HG03342 (cell line): ENCODE results near the gene C7.
"Not testable (repeated sequence)": the region's sequence is repeated elsewhere in the genome, so short reads cannot be mapped to it uniquely, and the experiment has no call there.

ENCODE experiments used
- ATAC-seq: cut with Tn5 transposase; IDR thresholded peaks from one replicate; pipeline ENCODE4 v1.9.1; 2021; ENCODE audit warnings: mild to moderate bottlenecking, moderate library complexity; ENCODE audit not compliant: unreplicated experiment

Gene C7

DNA sequence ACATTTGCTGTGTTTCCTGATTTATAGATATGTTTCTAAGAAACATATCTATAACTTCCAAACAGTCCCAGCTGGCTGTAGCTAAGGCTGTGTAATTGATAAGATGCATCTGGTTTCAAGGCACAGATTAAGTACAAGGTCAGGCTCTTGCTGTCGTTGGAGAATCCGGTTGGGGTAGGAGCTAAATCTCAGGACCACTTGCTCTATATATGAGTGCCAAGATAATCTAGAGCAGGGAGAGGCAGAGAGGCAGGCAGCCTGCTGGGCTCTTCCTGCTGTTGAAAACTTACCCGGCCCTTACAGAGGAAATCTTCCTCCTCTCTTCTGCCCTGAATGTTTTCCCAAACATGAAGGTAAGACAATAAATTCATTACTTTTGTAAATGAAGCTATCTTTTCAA lies at the start of gene C7:
C7 (plus strand) TSS at position 234 of the 400 bp plus-strand sequence; CDS start at position 348, 114 bp downstream.
- ATAC-seq: no peak

DNA sequence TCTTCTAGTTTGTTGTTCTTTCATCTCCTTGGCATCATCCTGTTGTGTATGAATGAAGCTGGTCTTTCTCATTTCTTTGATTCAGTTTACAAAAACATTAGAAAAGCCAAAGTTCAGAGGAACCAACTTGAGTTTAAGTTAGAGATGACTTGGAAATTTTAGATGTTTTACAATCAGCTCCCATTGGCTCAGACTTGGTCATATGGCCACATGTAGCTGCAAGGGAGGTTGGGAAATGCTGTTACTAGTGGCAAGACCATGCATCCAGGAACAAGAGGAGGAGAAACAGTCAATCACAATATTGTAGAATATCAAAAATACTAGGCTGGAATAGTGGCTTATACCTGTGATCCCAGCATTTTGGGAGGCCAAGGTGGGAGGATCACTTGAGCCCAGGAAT lies 48.6 kb upstream of the C7 start:
- ATAC-seq: no peak

DNA sequence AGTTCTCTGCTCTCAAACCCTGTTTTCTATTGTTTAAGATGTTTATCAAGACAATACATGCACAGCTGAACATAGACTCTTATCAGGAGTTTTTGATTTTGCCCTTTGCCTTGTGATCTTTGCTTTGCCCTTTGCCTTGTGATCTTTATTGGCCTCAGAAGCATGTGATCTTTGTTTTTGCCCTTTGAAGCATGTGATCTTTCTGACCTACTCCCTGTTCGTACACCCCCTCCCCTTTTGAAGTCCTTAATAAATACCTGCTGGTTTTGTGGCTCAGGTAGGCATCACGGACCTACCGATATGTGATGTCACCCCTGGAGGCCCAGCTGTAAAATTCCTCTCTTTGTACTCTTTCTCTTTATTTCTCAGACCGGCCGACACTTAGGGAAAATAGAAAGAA lies 44.3 kb upstream of the C7 start:
- ATAC-seq: not testable (repeated sequence)

DNA sequence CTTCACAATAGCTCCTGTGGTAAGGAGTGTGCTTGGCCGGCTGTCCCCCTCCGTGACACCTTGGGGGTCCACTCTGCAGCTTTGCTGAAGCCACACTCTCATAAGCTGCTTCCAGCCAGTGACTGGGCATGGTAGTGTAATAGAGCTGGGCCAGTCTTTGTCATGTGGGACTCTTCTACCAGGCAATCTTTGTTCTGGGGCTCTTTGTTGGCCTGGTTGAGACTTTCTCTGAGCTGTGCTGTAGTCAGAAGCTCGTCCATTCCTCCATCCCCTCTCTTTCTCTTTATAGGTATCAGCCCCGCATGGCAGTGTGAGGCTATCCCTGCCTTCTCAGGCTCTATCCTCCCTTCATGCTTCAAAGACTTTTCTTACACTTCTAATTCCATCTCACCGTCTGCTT lies 42.5 kb upstream of the C7 start:
- no peak for ATAC-seq

DNA sequence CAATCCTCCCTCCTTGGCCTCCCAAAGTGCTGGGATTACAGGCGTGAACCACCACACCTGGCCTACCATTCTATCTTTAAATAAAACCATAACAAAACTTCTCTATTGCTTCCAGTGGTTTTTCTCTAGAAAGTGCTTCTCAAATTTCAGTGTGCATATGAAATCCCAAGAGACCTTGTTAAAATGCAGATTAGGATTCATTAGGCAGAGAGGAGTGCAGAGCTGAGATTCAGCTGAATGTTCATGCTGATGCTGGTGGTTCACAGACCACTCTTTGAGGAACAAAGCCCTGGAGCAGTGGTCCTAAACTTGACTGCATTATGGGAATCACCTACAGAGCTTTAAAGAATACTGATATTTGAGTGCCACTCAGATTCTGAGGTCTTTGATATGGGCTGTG lies 39.9 kb upstream of the C7 start:
- ATAC-seq: no peak

DNA sequence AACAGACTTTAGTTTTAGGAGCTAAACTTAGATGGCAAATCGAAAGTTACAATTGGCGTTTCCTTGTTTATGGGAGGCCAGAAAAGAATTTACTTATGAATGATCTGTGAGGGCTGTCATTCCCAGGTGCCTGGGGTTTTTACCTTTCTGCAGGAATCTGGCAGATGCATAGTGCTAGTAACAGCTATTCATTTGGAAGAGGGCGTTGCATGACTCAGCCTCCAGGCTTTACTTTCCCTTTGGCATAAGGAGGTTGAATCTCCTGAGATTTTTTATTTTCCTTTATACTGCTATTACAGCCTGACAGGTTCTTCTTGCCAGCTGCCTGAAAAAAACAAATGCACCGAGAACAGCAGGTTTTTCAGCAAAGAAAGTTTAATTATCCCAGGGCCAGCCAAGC lies 38.1 kb upstream of the C7 start:
- ATAC-seq: no peak

DNA sequence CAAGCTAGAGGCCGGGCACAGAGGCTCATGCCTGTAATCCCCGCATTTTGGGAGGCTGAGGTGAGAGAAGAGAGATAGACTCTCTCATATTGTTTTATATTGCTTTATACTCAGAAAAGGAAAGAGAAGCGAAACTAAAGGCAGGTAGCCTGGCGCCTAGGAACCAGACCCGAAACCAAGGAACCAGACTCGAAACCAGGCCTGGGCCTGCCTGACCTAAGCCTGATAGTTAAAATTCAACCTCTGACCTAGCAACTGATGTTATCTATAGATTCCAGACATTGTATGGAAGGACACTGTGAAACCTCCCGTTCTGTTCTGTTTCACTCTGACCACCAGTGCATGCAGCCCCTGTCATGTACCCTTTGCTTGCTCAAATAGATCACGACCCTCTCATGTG lies 37.0 kb upstream of the C7 start:
- not testable (repeated sequence) for ATAC-seq

DNA sequence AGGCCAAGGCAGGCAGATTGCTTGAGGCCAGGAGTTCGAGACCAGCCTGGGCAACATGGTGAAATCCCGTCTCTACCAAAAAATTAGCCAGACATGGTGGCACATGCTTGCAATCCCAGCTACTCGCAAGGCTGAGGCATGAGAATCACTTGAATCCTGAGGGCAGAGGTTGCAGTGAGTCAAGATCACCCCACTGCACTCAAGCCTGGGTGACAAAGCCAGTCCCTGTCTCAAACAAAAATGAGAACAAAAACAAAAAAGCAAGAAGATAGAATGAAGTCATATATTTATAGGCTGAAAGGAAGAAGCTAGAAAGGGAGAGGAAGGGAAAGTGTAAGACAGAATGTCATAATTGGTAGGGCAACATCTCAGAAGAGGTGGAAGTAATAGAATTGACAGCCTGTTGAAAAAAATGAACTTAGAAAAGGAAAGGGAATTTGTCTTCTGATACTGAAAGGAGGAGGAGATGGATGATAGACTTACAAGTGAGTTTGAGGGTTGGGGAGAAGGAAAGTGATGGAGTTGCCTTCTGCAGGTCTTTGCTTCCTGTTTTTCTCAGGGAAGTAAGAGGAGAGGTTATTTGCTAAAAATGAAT lies 35.9 kb upstream of the C7 start:
- no peak for ATAC-seq

DNA sequence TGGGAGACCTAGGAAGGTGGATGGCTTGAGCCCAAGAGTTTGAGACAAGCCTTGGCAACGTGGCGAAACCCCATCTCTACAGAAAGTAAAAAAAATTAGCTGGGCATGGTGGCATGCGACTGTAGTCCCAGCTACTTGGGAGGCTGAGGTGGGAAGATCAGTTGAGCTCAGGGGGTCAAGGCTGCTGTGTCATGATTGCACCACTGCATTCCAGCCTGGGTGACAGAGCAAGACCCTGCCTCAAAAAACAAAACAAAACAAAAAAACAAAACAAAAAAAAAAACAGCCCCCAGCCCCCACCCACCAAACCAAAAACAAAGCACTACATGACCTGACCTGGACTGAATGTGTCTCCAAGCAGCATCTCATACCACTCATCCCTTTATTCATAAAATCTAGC lies 33.3 kb upstream of the C7 start:
- no peak for ATAC-seq

DNA sequence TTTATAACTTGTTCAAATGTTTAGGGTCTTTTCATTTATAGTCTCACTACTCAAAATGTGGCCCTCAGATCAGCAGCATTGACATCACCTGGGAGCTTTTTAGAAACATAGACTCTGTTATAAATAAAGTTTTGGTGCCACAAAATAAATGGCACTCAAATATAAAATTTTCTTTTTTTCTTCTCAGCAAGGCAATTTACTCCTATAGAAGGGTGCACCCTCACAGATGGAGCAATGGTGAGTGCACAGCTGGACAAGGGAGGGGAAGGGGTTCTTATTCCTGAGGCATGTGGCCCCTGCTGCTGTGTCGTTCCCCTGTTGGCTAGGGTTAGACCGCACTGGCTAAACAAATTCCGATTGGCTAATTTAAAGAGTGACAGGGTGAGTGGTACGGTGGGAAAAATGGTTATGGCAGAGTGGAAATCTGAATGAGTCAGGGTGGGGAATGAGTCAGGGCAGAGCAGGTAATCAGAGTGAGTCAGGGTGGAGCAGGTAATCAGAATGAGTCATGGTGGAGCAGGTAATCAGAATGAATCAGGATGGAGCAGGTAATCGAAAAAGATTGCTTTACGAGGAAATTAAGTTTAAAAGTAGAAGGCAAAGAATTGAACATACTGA lies 31.8 kb upstream of the C7 start:
- no peak for ATAC-seq

DNA sequence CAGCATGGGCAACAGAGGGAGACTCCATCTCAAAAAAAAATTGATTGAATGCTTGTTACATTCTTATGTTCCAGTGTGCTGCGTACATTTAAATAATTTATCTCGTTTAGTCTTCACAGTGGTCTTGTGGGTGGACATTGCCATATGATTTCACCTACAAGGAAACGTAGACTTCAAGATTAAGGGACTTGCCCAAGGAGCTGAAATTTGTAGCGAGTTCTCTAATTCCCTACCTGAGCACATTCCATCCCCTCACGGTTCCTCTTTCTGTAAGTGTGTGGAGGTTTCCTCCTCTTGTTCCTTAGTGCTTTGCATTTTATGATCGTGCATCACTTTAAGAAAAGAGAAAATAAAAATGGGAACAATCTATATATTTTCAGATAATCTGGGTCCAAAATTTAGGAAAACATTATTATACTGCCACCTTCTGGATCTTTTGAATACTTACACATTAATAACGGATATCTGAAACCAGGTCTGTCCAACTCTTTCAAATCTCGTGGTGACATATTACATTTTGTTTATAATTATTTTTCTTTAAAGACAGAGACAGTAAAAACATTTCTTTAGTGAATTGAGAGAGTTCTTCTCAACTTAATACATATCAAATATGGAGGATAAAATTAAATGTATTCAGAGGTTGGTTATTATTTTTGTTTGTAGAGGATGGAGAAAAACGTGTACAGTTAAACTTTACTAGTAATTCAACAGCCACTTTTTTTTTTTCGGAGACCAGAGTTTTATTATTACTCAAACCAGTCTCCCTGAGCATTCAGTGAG lies 29.9 kb upstream of the C7 start:
- no peak for ATAC-seq

DNA sequence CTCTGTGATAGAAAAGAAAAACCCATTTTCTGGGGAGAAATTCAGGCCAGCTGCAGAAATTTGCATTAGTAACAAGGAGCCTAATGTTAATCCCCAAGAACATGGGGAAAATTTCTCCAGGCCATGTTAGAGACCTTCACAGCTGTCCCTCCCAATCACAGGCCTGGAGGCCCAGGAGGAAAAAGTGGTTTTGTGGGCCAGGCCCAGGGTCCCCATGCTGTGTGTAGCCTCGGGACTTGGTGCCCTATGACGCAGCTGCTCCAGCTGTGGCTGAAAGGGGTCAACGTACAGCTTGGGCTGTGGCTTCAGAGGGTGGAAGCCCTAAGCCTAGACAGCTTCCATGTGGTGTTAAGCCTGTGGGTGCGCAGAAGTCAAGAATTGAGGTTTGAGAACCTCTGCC lies 27.0 kb upstream of the C7 start:
- no peak for ATAC-seq

DNA sequence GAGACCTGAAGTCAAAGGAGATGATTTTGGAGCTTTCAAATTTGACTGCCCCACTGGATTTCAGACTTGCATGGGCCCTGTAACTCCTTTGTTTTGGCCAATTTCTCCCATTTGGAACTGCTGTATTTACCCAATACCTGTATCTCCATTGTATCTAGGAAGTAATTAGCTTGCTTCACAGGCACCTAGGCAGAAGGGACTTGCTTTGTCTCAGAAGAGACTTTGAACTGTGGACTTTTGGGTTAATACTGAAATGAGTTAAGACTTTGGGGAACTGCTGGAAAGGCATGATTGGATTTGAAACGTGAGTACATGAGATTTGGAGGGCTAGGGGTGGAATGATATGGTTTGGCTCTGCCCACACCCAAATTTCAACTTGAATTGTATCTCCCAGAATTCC lies 26.2 kb upstream of the C7 start:
- ATAC-seq: not testable (repeated sequence)

DNA sequence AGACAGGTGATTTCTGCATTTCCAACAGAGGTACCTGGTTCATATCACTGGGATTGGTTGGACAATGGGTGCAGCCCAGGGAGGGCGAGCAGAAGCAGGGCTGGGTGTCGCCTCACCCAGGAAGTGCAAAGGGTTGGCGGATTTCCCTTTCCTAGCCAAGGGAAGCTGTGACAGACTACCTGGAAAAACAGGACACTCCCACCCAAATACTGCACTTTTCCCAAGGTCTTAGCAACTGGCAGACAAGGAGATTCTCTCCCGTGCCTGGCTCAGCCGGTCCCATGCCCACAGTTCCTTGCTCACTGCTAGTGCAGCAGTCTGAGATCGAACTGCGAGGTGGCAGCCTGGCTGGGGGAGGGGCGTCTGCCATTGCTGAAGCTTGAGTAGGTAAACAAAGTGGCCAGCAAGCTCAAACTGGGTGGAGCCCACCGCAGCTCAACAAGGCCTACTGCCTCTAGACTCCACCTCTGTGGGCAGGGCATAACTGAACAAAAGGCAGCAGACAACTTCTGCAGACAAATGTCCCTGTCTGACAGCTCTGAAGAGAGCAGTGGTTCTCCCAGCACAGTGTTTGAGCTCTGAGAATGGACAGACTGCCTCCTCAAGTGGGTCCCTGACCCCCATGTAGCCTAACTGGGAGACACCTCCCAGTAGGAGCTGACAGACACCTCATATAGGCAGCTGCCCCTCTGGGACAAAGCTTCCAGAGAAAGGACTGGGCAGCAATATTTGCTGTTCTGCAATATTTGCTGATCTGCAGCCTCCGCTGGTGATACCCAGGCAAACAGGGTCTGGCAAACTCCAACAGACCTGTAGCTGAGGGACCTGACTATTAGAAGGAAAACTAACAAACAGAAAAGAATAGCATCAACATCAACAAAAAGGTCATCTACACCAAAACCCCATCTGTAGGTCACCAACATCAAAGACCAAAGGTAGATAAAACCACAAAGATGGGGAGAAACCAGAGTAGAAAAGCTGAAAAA lies 13.6 kb upstream of the C7 start:
- ATAC-seq: not testable (repeated sequence)

DNA sequence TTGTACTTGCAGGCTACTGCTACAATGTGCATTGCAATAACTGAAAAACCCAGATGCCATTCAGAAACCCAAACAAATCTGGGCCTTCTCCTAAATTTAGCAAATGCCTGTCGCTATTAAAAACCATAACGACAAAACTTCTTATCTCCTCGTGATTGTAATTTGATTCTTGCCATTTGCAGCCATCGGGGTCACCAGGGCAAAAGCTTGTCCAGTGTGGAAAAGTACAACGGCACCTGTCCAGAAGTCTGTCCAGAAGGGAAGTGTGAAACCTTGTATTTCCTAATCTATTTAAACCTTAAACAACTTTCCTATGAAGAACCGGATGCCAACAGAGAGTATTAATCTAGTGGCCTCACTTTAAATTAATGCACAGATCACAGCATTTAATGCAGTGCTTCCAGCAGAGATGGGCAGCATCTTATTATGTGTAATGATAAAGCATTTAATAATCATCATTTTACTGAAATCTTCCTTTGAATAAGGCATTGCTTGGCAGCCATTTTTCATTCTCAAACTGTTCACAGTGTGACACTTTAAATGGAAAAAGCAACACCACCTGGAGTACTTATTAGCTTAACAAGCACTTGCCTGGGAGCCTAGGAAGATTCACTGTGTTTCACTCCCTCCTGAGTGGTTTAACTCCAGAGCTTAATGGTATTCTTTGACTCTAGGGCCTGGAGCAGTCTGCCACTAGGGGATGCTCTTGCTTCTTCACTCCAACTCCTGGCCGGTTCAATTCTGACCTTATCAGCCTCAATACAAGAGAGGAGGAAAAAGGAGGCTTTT lies 4.9 kb upstream of the C7 start:
- ATAC-seq: peak; percentile 96

DNA sequence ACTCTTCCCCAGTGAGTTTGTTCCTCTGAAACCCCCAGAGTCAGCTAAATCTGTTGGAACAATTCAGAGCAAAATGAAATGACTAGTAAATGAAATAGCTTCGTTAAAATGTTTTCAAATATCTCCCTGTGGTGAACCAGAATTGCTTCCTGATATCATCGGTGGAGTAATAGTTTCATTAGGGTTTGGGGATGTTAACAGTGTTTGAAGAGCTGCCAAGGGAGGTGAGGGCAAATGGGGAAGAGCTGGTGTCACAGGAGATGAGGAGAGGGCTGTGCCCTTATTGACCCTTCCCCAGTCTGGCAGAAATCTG lies 4.3 kb upstream of the C7 start:
- no peak for ATAC-seq

DNA sequence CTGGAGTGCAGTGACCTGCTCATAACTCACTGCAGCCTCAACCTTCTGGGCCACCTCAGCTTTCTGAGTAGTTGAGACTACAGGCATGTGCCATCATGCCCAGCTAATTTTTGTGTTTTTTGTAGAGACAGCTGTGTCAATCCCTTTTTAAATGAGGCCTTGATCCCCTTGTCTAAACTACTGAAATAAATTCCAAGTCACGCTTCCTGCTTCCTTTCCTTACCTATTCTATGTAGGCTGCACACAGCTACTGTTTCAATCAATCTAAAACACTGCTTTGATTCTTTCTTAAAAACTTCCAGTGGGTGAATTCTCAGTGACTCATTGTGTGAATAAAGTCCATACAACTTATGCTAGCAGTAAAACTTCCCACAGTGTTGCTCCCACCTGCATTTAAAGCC lies 2.9 kb upstream of the C7 start:
- ATAC-seq: no peak

DNA sequence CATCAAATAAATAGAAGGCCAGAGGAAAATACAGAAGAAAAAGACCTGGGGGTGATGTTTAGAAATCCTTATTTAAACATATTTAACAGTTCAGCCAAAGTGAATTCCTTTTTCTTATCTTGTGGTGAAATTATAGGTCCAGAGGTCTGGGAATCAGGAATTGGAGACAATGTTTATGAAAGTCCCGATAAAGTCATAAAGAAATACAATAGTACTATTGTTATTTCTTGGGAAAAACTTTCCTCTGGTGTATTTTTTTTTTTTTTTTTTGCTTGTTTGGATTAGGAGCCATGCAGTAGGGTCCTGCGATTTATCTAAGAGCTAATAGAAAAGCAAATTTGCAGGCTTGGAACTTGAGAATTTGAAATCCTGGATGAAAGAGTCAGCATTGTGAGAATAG lies 426 bp downstream of the C7 start:
- ATAC-seq: no peak

DNA sequence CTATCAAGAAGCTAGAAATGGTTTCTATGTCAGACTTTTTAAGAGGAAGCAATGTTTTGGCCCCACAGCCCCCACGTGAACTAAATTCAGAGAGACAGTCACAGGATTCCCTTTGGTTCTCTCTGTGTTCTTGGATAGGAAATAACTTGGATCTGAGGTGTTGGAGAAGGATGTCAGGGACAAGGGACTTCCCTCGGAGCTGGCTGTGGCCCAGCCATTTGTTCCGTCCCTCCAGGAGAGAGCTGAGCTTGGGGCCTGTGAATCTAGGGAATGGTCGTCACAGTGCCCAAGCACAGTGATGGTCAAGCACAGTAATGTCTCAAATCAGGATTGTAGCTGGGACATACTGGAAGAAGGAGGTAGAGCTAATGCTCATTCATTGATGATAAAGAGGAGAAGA lies 2.0 kb downstream of the C7 start:
- ATAC-seq: no peak

DNA sequence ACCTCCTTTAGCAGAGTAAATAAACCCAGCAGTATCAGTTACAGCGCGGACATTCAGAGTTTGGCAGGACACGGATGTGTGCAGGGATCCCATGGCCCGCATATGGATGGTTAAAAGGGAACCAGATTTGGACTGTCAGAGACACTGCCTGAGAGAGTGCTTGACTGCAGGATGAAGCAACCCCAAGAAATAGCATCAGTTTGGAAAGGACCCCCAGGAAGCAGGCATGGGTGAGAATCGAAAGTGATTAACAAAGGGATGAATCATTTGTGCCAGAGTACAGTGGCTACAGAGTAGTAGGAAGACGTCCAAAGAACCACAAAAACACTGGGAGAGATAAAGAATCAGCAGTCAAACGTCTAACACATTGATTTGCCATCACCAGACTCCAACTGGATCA lies 5.5 kb downstream of the C7 start:
- ATAC-seq: no peak
